WTC11 (cell line): Measurements from ENCODE around the gene SLC29A4.
"Not testable (repeated sequence)": the region's sequence is repeated elsewhere in the genome, so short reads cannot be mapped to it uniquely, and the experiment has no call there.

Source experiments
- CTCF ChIP-seq: fragments of 200-600 bp; IDR thresholded peaks from 2 replicates; pipeline ENCODE4 v1.8.0; 2022; ENCODE audit warnings: antibody characterized with exemption
- GABPB1 ChIP-seq: sonication (generic); formaldehyde crosslinking; IDR thresholded peaks from 2 replicates; pipeline ENCODE4 v1.8.1; 2023; ENCODE audit warnings: mild to moderate bottlenecking, missing genetic modification reagents

GRCh38 chr7:5269992-5270657 is 12.6 kb upstream of the SLC29A4 start:
- TF ChIP-seq CTCF, GABPB1: not testable (repeated sequence)
